ENCODE measurements around the gene USP53. TPM values are rescaled to one million over a fixed set of nuclear protein-coding genes. Genes with fewer than 3 reads are reported as not detected.
A peak's percentile ranks its signal among the peaks of the same experiment; 100 is the strongest.
"Not testable (repeated sequence)": the region's sequence is repeated elsewhere in the genome, so short reads cannot be mapped to it uniquely, and the experiment has no call there.

The USP53 gene
- total RNA-seq, 1 experiment from 2014 or later: 9.2 TPM

GRCh38 chr4:119302073-119302832 is 89.7 kb downstream of the USP53 start:
- no peak for DNase-seq (ENCODE audit: low spot score)
- in situ Hi-C loops (cut with HindIII; ENCODE audit: low sequenced_read_pairs): no loop called here

DNA sequence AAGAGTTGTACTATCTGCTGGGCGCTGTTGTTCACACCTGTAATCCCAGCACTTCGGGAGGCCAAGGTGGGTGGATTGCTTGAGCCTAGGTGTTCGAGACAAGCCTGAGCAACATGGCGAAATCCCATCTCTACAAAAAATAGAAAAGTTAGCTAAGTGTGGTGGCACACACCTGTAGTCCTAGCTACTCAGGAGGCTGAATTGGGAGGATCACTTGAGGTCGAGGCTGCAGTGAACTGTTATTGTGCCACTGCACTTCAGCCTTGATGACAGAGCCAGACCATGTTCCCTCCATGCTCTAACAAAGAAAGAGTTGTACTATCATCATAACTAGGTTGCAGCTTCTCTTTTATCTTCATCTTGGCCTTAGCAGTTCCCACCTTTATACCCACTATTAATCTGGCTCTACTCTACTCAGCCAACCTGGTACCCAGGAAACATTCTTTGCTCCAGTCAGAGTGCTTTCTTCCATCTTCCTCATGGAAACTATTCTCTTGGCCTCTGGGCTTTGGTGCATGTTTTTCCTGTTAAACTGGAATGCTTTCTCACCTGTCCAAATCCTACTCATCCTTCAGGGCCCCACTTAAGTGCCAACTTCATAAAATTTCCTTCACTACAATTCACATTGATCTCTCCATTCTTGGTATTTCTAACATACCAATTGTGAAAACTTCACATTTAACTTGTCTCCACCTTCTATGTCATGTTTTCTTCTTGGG is 91.2 kb downstream of the USP53 start:
- DNase-seq (ENCODE audit: low spot score): no peak
- in situ Hi-C loops (cut with HindIII; ENCODE audit: low sequenced_read_pairs): no loop called here

GRCh38 chr4:119304431-119304830 is 91.9 kb downstream of the USP53 start:
- in situ Hi-C loops (cut with HindIII; ENCODE audit: low sequenced_read_pairs): no loop called here

GRCh38 chr4:119307606-119308005 is 95.1 kb downstream of the USP53 start:
- in situ Hi-C loops (cut with HindIII; ENCODE audit: low sequenced_read_pairs): no loop called here
- DNase-seq (ENCODE audit: low spot score): no peak

More at GRCh38 chr4:119304431-119304830, 91.9 kb downstream of the USP53 start:
- no peak for DNase-seq (ENCODE audit: low spot score)

DNA sequence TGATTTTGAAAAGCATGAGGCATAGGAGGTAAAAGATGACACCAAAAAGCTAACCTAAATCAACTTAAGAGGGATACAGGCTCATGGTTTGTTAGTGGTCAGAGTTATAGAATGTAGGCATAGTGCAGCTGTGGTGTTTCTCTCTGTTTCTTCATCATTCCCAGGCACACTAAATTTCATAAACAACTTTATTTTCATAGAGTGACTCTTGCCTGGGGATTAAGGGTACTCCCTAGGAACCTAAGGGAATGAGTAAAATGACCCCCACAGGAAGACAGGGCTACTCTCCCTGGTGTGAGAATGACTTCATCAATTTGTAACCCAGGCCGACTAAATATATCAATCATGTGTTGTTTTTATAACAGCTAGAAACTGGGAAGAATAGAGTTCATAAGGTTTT is 98.3 kb downstream of the USP53 start:
- no peak for DNase-seq (ENCODE audit: low spot score)
- in situ Hi-C loops (cut with HindIII; ENCODE audit: low sequenced_read_pairs): no loop called here

- DNase-seq (ENCODE audit: low spot score): no peak
- in situ Hi-C loops (cut with HindIII; ENCODE audit: low sequenced_read_pairs): no loop called here
These were observed 100.7 kb downstream of the USP53 start for GRCh38 chr4:119313237-119313636.

DNA sequence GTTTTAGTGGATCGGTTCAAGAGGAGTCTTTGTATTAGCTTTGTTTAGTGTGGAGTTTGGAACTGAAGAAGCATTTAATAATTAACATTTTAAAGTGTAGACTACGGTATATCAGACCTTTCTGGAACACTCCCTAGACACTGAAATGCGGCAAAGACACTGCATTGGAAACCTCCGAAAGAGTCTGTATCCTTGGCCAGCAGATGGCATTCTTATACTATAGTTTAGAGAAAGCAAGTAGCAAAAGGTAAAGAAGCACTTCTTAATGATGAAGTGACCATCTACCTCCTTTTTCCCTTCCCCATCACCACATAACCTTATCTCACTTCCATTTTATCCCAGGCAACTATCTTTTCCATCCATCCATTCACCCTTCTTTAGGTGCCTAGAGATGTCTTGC is 101.8 kb downstream of the USP53 start:
- in situ Hi-C loops (cut with HindIII; ENCODE audit: low sequenced_read_pairs): no loop called here
- DNase-seq (ENCODE audit: low spot score): peak; percentile 44

DNA sequence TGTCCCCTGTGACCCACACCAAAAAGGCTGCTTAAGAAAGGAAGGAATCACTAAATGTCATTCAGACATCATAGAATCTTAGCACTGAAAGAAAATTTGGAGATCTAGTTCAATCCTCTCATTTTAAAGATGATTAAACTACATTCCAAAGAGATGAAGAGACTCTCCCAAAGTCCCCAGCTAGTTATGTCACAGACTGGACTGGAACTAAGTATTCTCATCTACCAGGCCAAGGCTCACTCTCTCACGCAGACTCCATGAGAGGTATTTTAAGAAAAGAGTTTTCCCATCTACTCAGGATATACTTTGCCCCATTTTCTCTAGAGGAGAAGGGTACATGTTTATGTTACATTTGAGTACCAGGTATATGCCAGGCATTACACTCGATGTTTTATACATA is 102.5 kb downstream of the USP53 start:
- in situ Hi-C loops (cut with HindIII; ENCODE audit: low sequenced_read_pairs): no loop called here
- no peak for DNase-seq (ENCODE audit: low spot score)

- in situ Hi-C loops (cut with HindIII; ENCODE audit: low sequenced_read_pairs): no loop called here
- no peak for DNase-seq (ENCODE audit: low spot score)
These were observed 105.5 kb downstream of the USP53 start for GRCh38 chr4:119317990-119318389.

DNA sequence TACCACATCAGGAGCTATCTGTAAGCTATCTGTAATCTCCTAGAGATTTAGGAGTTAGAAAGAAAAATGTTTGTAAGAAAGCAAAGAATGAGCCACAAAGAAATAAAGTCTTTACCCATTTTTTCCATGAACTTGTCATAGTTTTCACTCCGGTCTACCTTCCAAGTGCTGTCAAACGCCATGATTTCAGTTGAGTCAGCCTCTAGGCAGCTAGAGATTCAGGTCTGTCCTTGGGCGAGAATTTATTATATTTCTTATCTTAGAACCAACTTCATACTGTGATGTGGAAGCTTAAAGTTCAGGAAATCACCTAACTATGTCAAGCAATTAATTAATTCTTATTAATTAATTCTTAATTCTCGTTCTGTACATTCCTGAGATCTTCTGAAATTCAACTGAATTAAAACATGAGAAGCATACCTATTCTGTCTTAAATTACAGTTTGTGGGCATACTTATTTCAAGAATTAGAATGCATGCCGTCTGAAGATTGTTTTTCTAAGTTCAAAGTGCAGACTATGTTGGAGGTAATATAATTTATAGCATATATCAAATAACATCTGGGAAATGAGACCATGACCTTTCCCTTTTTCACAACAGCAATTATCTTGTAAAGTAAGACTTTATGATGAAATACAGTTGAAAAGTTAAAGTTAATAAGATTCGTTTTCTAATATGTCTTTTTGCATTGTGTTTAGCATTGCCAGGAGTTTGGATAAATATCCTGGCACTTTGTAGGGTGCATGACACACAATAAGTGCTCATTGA is 109.6 kb downstream of the USP53 start, which contains the start of gene FABP2:
FABP2 (minus strand) TSS at position 218 of the 767 bp plus-strand sequence; CDS start at position 182, 36 bp downstream.
- DNase-seq (ENCODE audit: low spot score): no peak
- in situ Hi-C loops (cut with HindIII; ENCODE audit: low sequenced_read_pairs): no loop called here

GRCh38 chr4:119328695-119329094 is 116.2 kb downstream of the USP53 start:
- in situ Hi-C loops (cut with HindIII; ENCODE audit: low sequenced_read_pairs): no loop called here

DNA sequence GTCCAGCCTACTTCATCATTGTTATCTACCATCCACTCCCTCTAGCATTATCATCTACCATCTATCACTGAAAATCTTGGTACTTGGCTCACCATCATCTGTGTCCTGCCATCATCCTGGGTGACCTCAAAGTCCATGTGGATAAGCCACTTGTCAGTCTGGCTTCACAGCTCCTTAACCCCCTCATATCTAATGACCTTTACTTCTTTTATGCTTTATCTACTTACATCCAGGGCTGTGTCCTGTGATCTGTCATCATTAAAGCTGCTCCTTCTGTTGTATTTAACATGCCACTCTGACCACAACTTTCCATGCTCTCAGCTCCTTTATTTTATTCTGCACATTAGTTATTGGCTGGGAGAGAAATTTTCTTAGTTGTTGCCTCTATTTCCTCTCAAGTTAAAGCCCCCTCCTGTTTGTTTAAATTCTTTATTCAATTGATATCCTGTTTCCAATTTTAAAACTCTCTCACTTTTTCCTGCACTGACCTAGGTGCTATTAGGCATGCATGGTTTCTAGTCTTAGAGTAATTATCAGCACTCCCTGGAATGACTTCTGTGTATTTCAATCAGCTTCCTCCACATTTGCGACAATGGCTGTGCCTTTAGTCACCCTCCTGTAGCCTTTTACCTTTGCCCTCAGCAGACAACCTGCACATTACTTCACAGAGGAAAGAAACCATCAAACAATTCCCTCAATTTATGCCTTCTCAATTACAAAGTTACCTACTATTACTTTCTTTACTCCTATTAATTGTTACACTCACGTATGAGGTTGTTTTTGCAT is 117.5 kb downstream of the USP53 start:
- no peak for DNase-seq (ENCODE audit: low spot score)
- in situ Hi-C loops (cut with HindIII; ENCODE audit: low sequenced_read_pairs): no loop called here

More at GRCh38 chr4:119328695-119329094, 116.2 kb downstream of the USP53 start:
- DNase-seq (ENCODE audit: low spot score): no peak

- DNase-seq (ENCODE audit: low spot score); in situ Hi-C loops (cut with HindIII; ENCODE audit: low sequenced_read_pairs): not testable (repeated sequence)
These were observed 123.9 kb downstream of the USP53 start for GRCh38 chr4:119336332-119336979.

- no peak for DNase-seq (ENCODE audit: low spot score)
- in situ Hi-C loops (cut with HindIII; ENCODE audit: low sequenced_read_pairs): no loop called here
These were observed 124.5 kb downstream of the USP53 start for GRCh38 chr4:119337010-119337409.

GRCh38 chr4:119339895-119340294 is 127.4 kb downstream of the USP53 start:
- in situ Hi-C loops (cut with HindIII; ENCODE audit: low sequenced_read_pairs); DNase-seq (ENCODE audit: low spot score): not testable (repeated sequence)

- DNase-seq (ENCODE audit: low spot score); in situ Hi-C loops (cut with HindIII; ENCODE audit: low sequenced_read_pairs): not testable (repeated sequence)
These were observed 130.8 kb downstream of the USP53 start for GRCh38 chr4:119343293-119343692.

Data from G401 (cell line).